AG04450 (cell line): ENCODE results near the gene TPM4. TPM values are rescaled to one million over a fixed set of nuclear protein-coding genes. Genes with fewer than 3 reads are reported as not detected.

Experiments
- CTCF ChIA-PET: fragments of 300-600, 350-600 bp; formaldehyde crosslinking; extraction: SDS; loops from one replicate; lab custom pipeline; 2022; ENCODE audit warnings: antibody characterized with exemption, inconsistent platforms; lab: Charles Lee
- POLR2A ChIA-PET: fragments of 350-600 bp; formaldehyde crosslinking; extraction: SDS; loops from one replicate; lab custom pipeline; 2021; ENCODE audit warnings: antibody characterized with exemption, inconsistent platforms; lab: Yijun Ruan, JAX
- DNase-seq: peaks from one replicate; pipeline ENCODE4 v3.0.0-alpha.2; 2011; ENCODE audit warnings: low read depth, low spot score
- H3K27ac ChIP-seq: one replicate; pipeline ENCODE4 v1.5.1; 2012; ENCODE audit warnings: low read depth, low read length, control low read depth
- H3K27me3 ChIP-seq: one replicate; pipeline ENCODE4 v1.6.0; 2012; ENCODE audit warnings: low read length; ENCODE audit not compliant: control insufficient read depth, insufficient read depth
- H3K4me3 ChIP-seq: 2 replicates; pipeline ENCODE4 v1.5.1; 2011; ENCODE audit warnings: mild to moderate bottlenecking, low read depth, low read length, control low read depth
- H3K9me3 ChIP-seq: 2 replicates; pipeline ENCODE4 v1.5.1; 2012; ENCODE audit warnings: low read length; ENCODE audit not compliant: control insufficient read depth, insufficient read depth
- polyA plus RNA-seq: library from polyadenylated mRNA; depleted of rRNA; stranded (reverse); fragments of >200 nt; gene quantifications from 2 replicates; pipeline ENCODE4 v1.2.3, GENCODE V29; 2011
- TF ChIP-seq, protein P1 (sequence below): IDR thresholded peaks from 2 replicates; pipeline ENCODE4 v1.5.1; 2011; ENCODE audit warnings: low read depth, low read length, control low read depth, inconsistent platforms

Gene TPM4
- polyA plus RNA-seq, 1 experiment, result 2,058 TPM

DNA sequence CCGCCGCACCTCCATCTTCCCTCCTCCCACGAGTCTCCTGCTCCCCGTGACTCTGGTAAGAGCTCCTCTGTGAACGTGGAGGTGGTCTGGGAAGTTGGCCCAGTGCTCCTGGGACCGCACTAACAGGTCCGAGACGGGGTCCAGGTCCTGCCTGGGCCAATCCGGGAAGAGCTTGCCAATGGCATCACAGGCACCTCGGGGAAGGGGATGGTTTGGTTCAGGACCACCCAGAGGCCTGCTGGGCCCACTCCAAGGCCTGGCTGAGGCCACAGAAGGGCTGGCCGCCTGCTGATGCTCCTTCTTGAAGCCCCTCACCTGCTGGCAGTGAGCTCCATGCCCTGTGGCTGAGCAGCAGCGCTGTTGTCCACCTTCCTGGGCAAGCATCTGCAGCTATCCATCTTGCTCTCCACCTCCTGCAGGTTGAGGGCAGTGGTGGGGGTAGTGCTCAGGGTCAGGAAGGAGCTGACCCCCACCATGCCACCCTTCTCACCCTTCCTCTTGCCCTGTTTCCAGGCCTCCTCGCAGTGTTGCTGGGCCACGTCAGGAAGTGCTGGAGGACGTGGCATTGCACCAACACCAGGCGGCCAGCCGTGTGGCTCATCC lies 41.2 kb upstream of the TPM4 start:
- CTCF ChIA-PET, result no interaction called here
- Histone ChIP-seq H3K27ac (no peak overlapping the region), H3K9me3 (no peaks in the 10 kb centered on the region; the same call in 1 of the 2 replicates), H3K27me3 (no peaks in the 10 kb centered on the region), H3K4me3 (no peak overlapping the region)
- DNase-seq, result no peak
- POLR2A ChIA-PET, result no interaction called here
- TF ChIP-seq, protein P1, sequence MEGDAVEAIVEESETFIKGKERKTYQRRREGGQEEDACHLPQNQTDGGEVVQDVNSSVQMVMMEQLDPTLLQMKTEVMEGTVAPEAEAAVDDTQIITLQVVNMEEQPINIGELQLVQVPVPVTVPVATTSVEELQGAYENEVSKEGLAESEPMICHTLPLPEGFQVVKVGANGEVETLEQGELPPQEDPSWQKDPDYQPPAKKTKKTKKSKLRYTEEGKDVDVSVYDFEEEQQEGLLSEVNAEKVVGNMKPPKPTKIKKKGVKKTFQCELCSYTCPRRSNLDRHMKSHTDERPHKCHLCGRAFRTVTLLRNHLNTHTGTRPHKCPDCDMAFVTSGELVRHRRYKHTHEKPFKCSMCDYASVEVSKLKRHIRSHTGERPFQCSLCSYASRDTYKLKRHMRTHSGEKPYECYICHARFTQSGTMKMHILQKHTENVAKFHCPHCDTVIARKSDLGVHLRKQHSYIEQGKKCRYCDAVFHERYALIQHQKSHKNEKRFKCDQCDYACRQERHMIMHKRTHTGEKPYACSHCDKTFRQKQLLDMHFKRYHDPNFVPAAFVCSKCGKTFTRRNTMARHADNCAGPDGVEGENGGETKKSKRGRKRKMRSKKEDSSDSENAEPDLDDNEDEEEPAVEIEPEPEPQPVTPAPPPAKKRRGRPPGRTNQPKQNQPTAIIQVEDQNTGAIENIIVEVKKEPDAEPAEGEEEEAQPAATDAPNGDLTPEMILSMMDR, result no peak

DNA sequence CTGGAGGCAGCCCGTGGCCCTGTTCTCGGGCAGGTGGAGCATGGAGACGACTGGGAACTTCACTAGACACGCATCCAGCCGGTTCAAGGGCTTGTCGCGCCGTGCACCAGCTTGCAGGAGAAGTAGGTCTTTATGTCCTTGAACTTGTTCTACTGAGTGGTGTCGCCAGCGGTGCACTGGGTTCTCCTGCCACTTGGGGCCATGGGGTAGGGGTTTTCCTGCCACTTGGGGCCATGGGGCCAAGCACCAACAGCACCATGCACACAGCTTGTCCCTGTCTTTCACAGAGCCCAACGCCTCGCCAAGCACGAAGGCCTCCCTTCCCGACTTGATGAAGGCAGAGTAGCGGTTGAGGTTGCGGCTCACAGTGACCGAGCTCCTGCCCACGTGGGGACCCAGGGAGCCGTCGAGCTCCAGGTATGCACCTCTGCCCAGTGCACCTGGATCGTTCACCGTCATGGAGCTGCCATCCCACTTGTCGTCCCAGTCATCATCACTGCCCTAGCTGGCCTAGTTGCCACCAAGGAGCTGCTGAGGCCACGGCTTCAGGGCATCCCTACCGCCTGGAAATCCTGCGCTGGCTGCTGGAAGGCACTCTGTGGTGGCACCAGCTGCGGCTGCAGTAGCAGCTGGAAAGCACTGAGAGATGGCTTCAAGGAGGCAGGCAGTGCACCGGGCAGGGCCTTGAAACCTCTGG lies 40.5 kb upstream of the TPM4 start:
- H3K9me3 ChIP-seq, result no peaks in the 10 kb centered on the region; the same call in 1 of the 2 replicates
- TF ChIP-seq, protein P1, result no peak
- H3K27ac ChIP-seq, result no peak overlapping the region
- ChIA-PET POLR2A (no interaction called here), CTCF (no interaction called here)
- H3K4me3 ChIP-seq, result no peak overlapping the region
- no peaks in the 10 kb centered on the region for H3K27me3 ChIP-seq
- DNase-seq, result no peak

DNA sequence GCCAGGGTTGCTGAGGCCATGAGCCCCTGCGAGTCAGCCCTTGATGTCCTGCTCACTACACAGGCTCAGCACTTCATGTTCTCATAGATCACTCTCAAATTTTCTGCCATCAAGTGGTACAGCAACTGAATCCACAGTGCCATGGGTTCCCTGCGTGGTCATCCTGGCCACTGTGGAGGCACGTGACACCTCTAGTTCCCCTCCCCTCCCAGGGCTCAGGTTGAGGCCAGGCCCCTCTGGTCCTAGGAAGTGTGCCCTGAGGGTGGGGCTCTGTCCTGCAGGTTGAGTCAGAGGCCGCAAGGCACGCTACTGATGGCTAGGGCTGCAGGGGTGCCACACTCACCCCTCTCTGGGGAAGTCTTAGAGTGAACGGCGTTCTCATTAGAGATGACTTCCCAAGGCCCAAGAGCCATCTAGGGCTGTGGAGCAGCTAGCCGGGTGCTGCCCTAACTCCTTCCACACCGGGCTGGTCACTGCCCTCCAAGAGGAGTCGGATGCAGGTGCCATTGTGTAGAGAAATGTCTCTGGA lies 39.8 kb upstream of the TPM4 start:
- no peak for DNase-seq
- CTCF ChIA-PET, result no interaction called here
- POLR2A ChIA-PET, result no interaction called here

DNA sequence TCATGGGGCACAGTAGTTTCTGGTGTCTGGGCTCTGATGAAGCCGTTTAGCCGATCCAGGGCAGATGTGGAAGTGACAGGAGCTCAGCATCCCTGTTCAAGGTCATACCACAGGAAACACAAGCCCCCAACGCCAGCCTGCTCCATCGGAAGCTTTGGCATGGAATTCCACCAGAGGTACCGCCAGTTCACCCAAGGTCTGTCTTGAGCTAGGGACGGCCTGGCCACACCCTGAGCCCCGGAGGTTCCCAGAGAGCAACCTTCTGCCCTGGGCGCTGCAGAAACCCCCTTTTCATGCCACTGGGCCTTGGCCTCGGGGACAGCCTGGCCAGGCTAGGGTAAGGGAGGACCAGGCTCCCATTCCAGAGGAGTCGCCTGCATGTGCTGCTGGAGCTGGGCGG lies 39.4 kb upstream of the TPM4 start:
- no peak for DNase-seq
- Histone ChIP-seq H3K27ac (no peak overlapping the region), H3K9me3 (no peaks in the 10 kb centered on the region; the same call in 1 of the 2 replicates), H3K4me3 (no peak overlapping the region), H3K27me3 (no peaks in the 10 kb centered on the region)
- TF ChIP-seq, protein P1, result no peak
- CTCF ChIA-PET, result no interaction called here
- POLR2A ChIA-PET, result no interaction called here

More for the DNA sequence above, 39.8 kb upstream of the TPM4 start:
- Histone ChIP-seq H3K27me3 (no peaks in the 10 kb centered on the region), H3K27ac (no peak overlapping the region), H3K9me3 (no peaks in the 10 kb centered on the region; the same call in 1 of the 2 replicates), H3K4me3 (no peak overlapping the region)
- TF ChIP-seq, protein P1, result no peak
